D721Med (cell line): ENCODE results near the gene PDIA3.

Experiments used
- DNase-seq: peaks from one replicate; pipeline ENCODE4 v3.0.0; 2011; ENCODE audit warnings: low spot score; ENCODE audit not compliant: insufficient read length
- FAIRE-seq: peaks from 2 replicates; lab custom pipeline; 2011; peaks lifted over from hg19 to GRCh38; lab: Jason Lieb, UNC
- TF ChIP-seq, protein P1 (sequence below): IDR thresholded peaks from 2 replicates; pipeline ENCODE4 v1.5.1; 2012; ENCODE audit warnings: mild to moderate bottlenecking, control low read depth; ENCODE audit not compliant: insufficient read depth; ENCODE audit errors: missing control alignments

PDIA3 gene

DNA sequence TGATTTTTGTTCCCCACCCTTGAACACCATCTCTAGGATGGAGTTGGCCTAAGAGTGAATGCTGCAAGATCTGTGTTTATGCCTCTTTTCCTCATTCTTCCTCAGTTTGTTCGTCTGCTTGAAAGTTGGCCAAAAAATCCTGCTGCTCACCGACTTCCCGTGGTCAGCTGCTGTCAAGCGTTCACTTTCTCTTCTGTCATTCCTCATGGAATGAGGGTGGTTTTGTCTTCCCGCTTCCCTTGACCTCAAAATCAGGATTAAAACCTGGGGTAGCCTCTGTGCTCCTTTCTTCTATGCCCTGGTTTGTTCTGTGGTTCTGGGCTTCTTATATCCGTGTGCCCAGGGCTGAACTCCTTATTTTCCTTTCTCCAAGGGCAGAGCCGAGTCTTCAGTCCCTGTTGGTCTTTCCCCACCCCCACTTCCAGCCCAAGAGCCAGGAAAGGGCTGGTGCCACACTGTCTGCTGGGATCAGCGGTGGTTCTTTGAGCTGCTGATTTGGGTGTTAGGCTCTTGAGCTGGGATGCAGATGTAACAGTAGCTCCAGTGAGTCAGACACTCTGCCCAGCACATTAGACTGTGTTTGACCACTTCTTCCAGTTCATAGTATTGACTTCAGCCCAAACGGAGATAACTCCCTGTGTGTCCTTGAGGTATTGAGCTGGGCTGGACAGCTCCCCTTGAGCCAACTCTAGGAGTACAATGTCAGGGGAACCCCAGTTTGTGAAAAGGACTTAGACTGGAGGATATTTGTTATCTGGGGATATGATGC is 48.2 kb downstream of the PDIA3 start:
- FAIRE-seq (no peak), DNase-seq (no peak)
- TF ChIP-seq, protein P1, sequence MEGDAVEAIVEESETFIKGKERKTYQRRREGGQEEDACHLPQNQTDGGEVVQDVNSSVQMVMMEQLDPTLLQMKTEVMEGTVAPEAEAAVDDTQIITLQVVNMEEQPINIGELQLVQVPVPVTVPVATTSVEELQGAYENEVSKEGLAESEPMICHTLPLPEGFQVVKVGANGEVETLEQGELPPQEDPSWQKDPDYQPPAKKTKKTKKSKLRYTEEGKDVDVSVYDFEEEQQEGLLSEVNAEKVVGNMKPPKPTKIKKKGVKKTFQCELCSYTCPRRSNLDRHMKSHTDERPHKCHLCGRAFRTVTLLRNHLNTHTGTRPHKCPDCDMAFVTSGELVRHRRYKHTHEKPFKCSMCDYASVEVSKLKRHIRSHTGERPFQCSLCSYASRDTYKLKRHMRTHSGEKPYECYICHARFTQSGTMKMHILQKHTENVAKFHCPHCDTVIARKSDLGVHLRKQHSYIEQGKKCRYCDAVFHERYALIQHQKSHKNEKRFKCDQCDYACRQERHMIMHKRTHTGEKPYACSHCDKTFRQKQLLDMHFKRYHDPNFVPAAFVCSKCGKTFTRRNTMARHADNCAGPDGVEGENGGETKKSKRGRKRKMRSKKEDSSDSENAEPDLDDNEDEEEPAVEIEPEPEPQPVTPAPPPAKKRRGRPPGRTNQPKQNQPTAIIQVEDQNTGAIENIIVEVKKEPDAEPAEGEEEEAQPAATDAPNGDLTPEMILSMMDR = no peak

- no peak for DNase-seq
- FAIRE-seq = no peak
- TF ChIP-seq, protein P1 = no peak
Observed at GRCh38 chr15:43795197-43795596, 49.0 kb downstream of the PDIA3 start.

- FAIRE-seq = no peak
- TF ChIP-seq, protein P1 = no peak
- DNase-seq = no peak
Observed at GRCh38 chr15:43795997-43796396, 49.8 kb downstream of the PDIA3 start.

DNA sequence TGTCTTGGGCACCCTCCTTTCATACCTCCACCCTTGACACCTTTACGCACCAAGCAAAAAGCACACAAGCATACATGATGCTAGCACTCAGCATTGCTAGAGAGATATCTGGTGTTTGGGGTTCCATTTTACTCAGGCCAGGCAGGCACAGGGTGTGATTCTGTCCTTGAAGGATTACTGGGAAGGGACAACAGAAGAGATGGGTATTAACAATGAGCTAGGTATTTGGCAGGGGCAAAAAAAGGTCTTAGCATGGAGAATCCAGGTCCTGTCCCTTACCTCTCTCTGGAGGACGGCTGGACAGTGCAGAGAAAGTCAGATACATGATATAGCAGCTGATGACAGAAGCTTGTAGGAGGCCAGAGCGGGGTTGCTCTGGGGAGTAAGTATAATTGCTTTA is 50.3 kb downstream of the PDIA3 start:
- DNase-seq (no peak), FAIRE-seq (no peak)
- TF ChIP-seq, protein P1 = no peak

DNA sequence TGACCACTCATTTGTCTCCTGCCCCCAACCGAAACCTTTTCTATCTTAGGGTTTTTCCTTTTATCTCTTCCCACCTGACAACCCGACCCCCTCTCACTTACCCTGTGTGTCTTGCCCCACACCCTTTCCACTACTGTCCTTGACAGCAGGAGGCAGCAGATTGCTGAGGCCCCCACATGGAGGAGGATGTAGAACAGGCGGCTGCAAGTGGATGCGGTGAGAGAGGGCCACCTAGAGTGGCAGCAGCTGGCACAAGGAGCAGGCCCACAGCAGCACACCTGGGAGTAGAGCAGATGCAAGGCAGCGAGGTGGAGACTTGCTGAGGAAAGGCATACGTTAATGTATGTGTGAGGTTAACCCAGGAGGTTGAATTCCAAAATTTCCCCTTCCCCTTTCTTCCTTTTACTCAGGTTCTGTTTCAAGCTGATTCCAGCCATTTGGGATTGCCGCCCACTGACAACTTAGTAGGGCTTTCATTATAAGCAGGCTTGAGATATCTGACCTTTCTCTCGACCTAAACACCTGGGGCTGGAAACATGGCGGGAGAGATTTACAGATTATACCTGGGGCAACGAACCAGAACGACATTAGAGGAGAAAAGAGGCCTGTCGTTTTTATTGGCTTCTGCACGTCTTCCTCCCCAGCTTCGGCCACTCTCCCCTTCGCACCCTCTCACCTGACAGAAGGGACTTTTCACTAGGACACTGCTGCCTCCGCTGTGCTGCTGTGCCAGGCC is 53.1 kb downstream of the PDIA3 start:
- FAIRE-seq (no peak), DNase-seq (no peak)
- TF ChIP-seq, protein P1 = no peak

DNA sequence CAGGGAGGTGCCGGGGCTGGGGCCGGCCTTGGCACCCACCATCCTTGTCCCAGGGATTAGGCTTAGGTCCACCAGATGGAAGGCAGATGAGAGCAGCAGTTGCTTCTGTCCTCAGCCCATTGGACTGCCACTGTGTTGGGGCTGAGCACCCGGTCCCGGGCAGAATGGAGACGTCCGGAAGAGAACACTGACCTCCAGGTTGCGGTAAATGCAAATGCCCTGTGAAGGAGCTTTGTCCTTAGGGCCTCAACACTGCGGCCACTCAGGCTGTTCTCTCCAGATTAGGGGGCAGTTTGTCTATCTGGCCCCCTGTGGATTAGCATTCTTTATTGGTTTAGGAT is 53.7 kb downstream of the PDIA3 start, which contains the start of gene SERINC4:
SERINC4 (minus strand) TSS at position 276 of the 341 bp plus-strand sequence; CDS start at position 42, 234 bp downstream.
- FAIRE-seq (no peak), DNase-seq (no peak)
- TF ChIP-seq, protein P1 = no peak
